OCI-LY1 (cell line): ENCODE data around the gene LARP4B.

Source experiments
- EZH2 ChIP-seq: fragments of 200-600 bp; sonication (generic), shearing (Covaris generic); IDR thresholded peaks from 2 replicates; pipeline ENCODE4 v1.8.0; 2017; ENCODE audit warnings: borderline replicate concordance, mixed run types, mild to moderate bottlenecking, antibody characterized with exemption, low read length, moderate library complexity, mixed read lengths
- TF ChIP-seq, protein P1 (sequence below): fragments of 200-600 bp; sonication (generic), shearing (Covaris generic); IDR thresholded peaks from 2 replicates; pipeline ENCODE4 v1.5.1; 2017; ENCODE audit warnings: mild to moderate bottlenecking, antibody characterized with exemption, low read length, moderate library complexity, mixed read lengths

DNA sequence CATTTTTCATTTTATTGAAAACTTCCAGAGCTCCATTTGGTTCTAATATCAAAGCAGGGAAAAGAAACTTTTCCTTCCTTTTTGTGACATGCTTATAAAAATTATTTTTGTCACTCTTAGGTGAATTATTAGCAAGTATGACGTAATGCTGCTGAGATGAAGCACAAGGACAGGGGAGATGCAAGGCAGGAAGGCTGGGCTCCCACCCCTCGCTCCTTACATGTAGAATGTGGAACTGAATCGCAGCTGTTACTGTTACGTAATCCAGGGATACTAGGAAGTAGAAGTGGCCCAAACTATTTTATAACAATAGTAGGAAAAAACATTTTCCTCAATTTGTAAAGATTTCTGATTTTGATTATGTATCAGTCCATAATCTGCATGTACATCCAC lies 39.6 kb upstream of the LARP4B start:
- TF ChIP-seq, protein P1, sequence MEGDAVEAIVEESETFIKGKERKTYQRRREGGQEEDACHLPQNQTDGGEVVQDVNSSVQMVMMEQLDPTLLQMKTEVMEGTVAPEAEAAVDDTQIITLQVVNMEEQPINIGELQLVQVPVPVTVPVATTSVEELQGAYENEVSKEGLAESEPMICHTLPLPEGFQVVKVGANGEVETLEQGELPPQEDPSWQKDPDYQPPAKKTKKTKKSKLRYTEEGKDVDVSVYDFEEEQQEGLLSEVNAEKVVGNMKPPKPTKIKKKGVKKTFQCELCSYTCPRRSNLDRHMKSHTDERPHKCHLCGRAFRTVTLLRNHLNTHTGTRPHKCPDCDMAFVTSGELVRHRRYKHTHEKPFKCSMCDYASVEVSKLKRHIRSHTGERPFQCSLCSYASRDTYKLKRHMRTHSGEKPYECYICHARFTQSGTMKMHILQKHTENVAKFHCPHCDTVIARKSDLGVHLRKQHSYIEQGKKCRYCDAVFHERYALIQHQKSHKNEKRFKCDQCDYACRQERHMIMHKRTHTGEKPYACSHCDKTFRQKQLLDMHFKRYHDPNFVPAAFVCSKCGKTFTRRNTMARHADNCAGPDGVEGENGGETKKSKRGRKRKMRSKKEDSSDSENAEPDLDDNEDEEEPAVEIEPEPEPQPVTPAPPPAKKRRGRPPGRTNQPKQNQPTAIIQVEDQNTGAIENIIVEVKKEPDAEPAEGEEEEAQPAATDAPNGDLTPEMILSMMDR: no peak
- TF ChIP-seq EZH2: no peak
